IMR-90 (cell line): ENCODE results near the gene NDUFA3. TPM values are rescaled to one million over a fixed set of nuclear protein-coding genes. Genes with fewer than 3 reads are reported as not detected.

Experiments used
- ATAC-seq: fragments of 200-7000 bp; cut with Tn5 transposase; 2 replicates; pipeline ENCODE4 v1.9.1; 2020; ENCODE audit warnings: low read depth, mild to moderate bottlenecking, moderate library complexity
- BruUV-seq: library from RNA; stranded (reverse); fragments of 400-500 nt; replicated peaks from 2 replicates; lab custom pipeline; 2021; lab: Mats Ljungman, UMichigan
- CTCF ChIA-PET: fragments of 300-600 bp; formaldehyde crosslinking; extraction: SDS; loops from one replicate; lab custom pipeline; 2021; ENCODE audit warnings: antibody characterized with exemption; lab: Yijun Ruan, JAX
- POLR2A ChIA-PET: fragments of 300-600 bp; sonication (Branson Sonifier 250); formaldehyde crosslinking; loops from one replicate; lab custom pipeline; 2022; ENCODE audit warnings: antibody characterized with exemption; ENCODE audit not compliant: unreplicated experiment; lab: Charles Lee
- DNase-seq: peaks from one replicate; pipeline ENCODE4 v3.0.0; 2013
- H2AFZ ChIP-seq: replicated peaks from 2 replicates; pipeline ENCODE3; 2013; ENCODE audit warnings: low read length, mild to moderate bottlenecking; ENCODE audit not compliant: poor library complexity
- H2AK5ac ChIP-seq: 2 replicates; pipeline ENCODE4 v1.6.1; 2013; ENCODE audit warnings: low read depth, low read length, inconsistent platforms
- H2AK9ac ChIP-seq: replicated peaks from 2 replicates; pipeline ENCODE3; 2013; ENCODE audit warnings: mild to moderate bottlenecking, low read depth, low read length, moderate library complexity; ENCODE audit not compliant: poor library complexity
- H2BK120ac ChIP-seq: 2 replicates; pipeline ENCODE4 v1.6.1; 2013; ENCODE audit warnings: low read depth, low read length, inconsistent platforms
- H2BK15ac ChIP-seq: 3 replicates; pipeline ENCODE4 v1.6.1; 2013; ENCODE audit warnings: low read depth, low read length, inconsistent platforms
- H2BK20ac ChIP-seq: 2 replicates; pipeline ENCODE4 v1.6.1; 2013; ENCODE audit warnings: low read depth, mild to moderate bottlenecking, inconsistent platforms, low read length, moderate library complexity
- H2BK5ac ChIP-seq: 2 replicates; pipeline ENCODE4 v1.6.1; 2013; ENCODE audit warnings: mild to moderate bottlenecking, low read depth, low read length, inconsistent platforms; ENCODE audit not compliant: poor library complexity, severe bottlenecking
- H3K14ac ChIP-seq: replicated peaks from 2 replicates; pipeline ENCODE4 v1.6.1; 2013; ENCODE audit warnings: low read depth, low read length, inconsistent platforms
- H3K18ac ChIP-seq: 2 replicates; pipeline ENCODE4 v1.6.1; 2013; ENCODE audit warnings: low read depth, low read length, control low read depth
- H3K23ac ChIP-seq: 2 replicates; pipeline ENCODE4 v1.6.1; 2013; ENCODE audit warnings: low read depth, low read length, inconsistent platforms
- H3K27ac ChIP-seq: 2 replicates; pipeline ENCODE4 v1.5.1; 2013; ENCODE audit warnings: mild to moderate bottlenecking, control low read depth, low read length; ENCODE audit not compliant: insufficient read depth
- H3K27me3 ChIP-seq: 2 replicates; pipeline ENCODE4 v1.6.1; 2013; ENCODE audit warnings: low read length; ENCODE audit not compliant: control insufficient read depth, insufficient read depth
- H3K36me3 ChIP-seq: 2 replicates; pipeline ENCODE4 v1.6.1; 2013; ENCODE audit warnings: low read length, mixed read lengths; ENCODE audit not compliant: control insufficient read depth, insufficient read depth
- H3K4ac ChIP-seq: 2 replicates; pipeline ENCODE4 v1.6.1; 2013; ENCODE audit warnings: low read depth, low read length, inconsistent platforms
- H3K4me1 ChIP-seq: 2 replicates; pipeline ENCODE4 v1.6.1; 2013; ENCODE audit warnings: low read length, mixed read lengths; ENCODE audit not compliant: control insufficient read depth, insufficient read depth
- H3K4me2 ChIP-seq: 2 replicates; pipeline ENCODE4 v1.6.1; 2013; ENCODE audit warnings: low read depth, mild to moderate bottlenecking, control low read depth, low read length, moderate library complexity
- H3K4me3 ChIP-seq: 2 replicates; pipeline ENCODE4 v1.5.1; 2013; ENCODE audit warnings: low read depth, mild to moderate bottlenecking, control low read depth, low read length, moderate library complexity; ENCODE audit not compliant: insufficient read depth
- H3K56ac ChIP-seq: 2 replicates; pipeline ENCODE4 v1.6.1; 2013; ENCODE audit warnings: low read length, inconsistent platforms; ENCODE audit not compliant: insufficient read depth; ENCODE audit errors: extremely low read depth
- H3K79me1 ChIP-seq, 2 experiments: 2 replicates each; pipeline ENCODE4 v1.6.1; 2013; ENCODE audit warnings: low read length in 2 of 2, inconsistent platforms in 1 of 2, low read depth in 1 of 2
- H3K9ac ChIP-seq: 2 replicates; pipeline ENCODE4 v1.6.1; 2013; ENCODE audit warnings: low read depth, low read length, control low read depth
- H3K9me1 ChIP-seq: 2 replicates; pipeline ENCODE4 v1.6.1; 2013; ENCODE audit warnings: low read length, inconsistent platforms; ENCODE audit not compliant: insufficient read depth
- H3K9me3 ChIP-seq: 2 replicates; pipeline ENCODE4 v1.6.1; 2013; ENCODE audit warnings: low read length; ENCODE audit not compliant: control insufficient read depth, insufficient read depth
- H4K20me1 ChIP-seq: 2 replicates; pipeline ENCODE4 v1.6.1; 2013; ENCODE audit warnings: low read length, inconsistent platforms; ENCODE audit not compliant: insufficient read depth
- H4K5ac ChIP-seq: 2 replicates; pipeline ENCODE4 v1.6.1; 2013; ENCODE audit warnings: mild to moderate bottlenecking, low read depth, low read length, control low read depth
- H4K8ac ChIP-seq, 2 experiments: 2 replicates each; pipeline ENCODE4 v1.6.1; 2013; ENCODE audit warnings: low read depth in 2 of 2, low read length in 2 of 2, control low read depth in 1 of 2, inconsistent platforms in 1 of 2
- H4K91ac ChIP-seq: 2 replicates; pipeline ENCODE4 v1.6.1; 2013; ENCODE audit warnings: low read depth, low read length, inconsistent platforms; ENCODE audit not compliant: insufficient read depth
- BHLHE40 ChIP-seq: fragments of 150-350 bp; IDR thresholded peaks from 2 replicates; pipeline ENCODE4 v1.6.1; 2016; ENCODE audit warnings: mild to moderate bottlenecking, low read depth, low read length
- CEBPB ChIP-seq: IDR thresholded peaks from 2 replicates; pipeline ENCODE4 v1.6.1; 2012; ENCODE audit warnings: low read depth, low read length, improper control_type of control experiment
- MAFK ChIP-seq: IDR thresholded peaks from 2 replicates; pipeline ENCODE4 v1.6.1; 2012; ENCODE audit warnings: low read depth, low read length, improper control_type of control experiment
- MAZ ChIP-seq: IDR thresholded peaks from 2 replicates; pipeline ENCODE4 v1.6.1; 2012; ENCODE audit warnings: low read depth, mild to moderate bottlenecking, low read length, improper control_type of control experiment, moderate library complexity, borderline replicate concordance
- MXI1 ChIP-seq: IDR thresholded peaks from 2 replicates; pipeline ENCODE4 v1.6.1; 2012; ENCODE audit warnings: low read depth, mild to moderate bottlenecking, low read length, moderate library complexity, borderline replicate concordance
- NFE2L2 ChIP-seq: fragments of 150-350 bp; IDR thresholded peaks from 2 replicates; pipeline ENCODE4 v1.6.1; 2016; ENCODE audit warnings: low read depth, mild to moderate bottlenecking, low read length
- RAD21 ChIP-seq: IDR thresholded peaks from 2 replicates; pipeline ENCODE4 v1.6.1; 2012; ENCODE audit warnings: low read length, improper control_type of control experiment
- RCOR1 ChIP-seq: IDR thresholded peaks from 2 replicates; pipeline ENCODE4 v1.6.1; 2012; ENCODE audit warnings: mild to moderate bottlenecking, low read length, improper control_type of control experiment; ENCODE audit not compliant: insufficient replicate concordance
- RFX5 ChIP-seq: IDR thresholded peaks from 2 replicates; pipeline ENCODE4 v1.8.0; 2012; ENCODE audit warnings: low read depth, mild to moderate bottlenecking, low read length, moderate library complexity
- SMC3 ChIP-seq: fragments of 150-350 bp; IDR thresholded peaks from 2 replicates; pipeline ENCODE4 v1.6.1; 2016; ENCODE audit warnings: low read depth, mild to moderate bottlenecking, antibody characterized with exemption, low read length, moderate library complexity
- WGBS, 2 experiments: methylation state at CpG; one replicate each; pipeline versions ENCODE4 v1.1.5 to v1.1.7; 2013; ENCODE audit warnings: missing lambda C conversion rate in 2 of 2; ENCODE audit not compliant: insufficient read length in 1 of 2; ENCODE audit errors: extremely low coverage in 2 of 2; 5-methylcytosine and 5-hydroxymethylcytosine counted together
- dilution Hi-C: fragments of 300-500 bp; cut with HindIII; formaldehyde crosslinking; loops from one replicate; pipeline ENCODE4 v1.14.3; 2018; ENCODE audit warnings: low sequenced_read_pairs; ENCODE audit not compliant: unreplicated experiment
- in situ Hi-C: fragments of 300-500 bp; cut with MboI; formaldehyde crosslinking; loops from 3 replicates; pipeline ENCODE4 v1.14.3; 2019; ENCODE audit warnings: low sequenced_read_pairs, inconsistent platforms, mixed read lengths
- intact Hi-C: fragments of 100-400 bp; cut with micrococcal nuclease; formaldehyde crosslinking; loops from 2 replicates; pipeline ENCODE4 v1.10.0; 2022
- polyA plus RNA-seq, 3 experiments: library from polyadenylated mRNA; depleted of rRNA; stranded (reverse); fragments of >200 nt; gene quantifications; 2 replicates each; pipeline ENCODE4 v1.2.3, GENCODE V29; 2012; ENCODE audit warnings: low replicate concordance in 1 of 3
- total RNA-seq: library from RNA; depleted of rRNA; stranded (reverse); fragments of >200 nt; gene quantifications from 2 replicates; pipeline ENCODE4 v1.2.3, GENCODE V29; 2012
- TF ChIP-seq, protein P1 (sequence below): conservative IDR thresholded peaks from 2 replicates; pipeline ENCODE4 v1.5.1; 2012; ENCODE audit warnings: mild to moderate bottlenecking, low read depth, low read length, improper control_type of control experiment

Gene NDUFA3
- total and polyA plus RNA-seq, 2 of the 4 experiments (the other 2 are of a cell fraction): 7.9 to 85.0 TPM

DNA sequence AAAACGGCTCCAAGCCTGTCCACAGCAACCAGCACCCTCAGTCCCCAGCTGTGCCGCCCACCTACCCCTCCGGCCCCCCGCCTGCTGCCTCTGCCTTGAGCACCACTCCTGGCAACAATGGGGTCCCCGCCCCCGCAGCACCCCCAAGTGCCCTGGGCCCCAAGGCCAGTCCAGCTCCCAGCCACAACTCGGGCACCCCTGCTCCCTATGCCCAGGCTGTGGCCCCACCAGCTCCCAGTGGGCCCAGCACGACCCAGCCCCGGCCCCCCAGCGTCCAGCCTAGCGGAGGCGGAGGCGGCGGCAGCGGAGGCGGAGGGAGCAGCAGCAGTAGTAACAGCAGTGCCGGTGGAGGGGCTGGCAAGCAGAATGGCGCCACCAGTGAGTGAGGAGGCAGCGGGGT lies 45.5 kb downstream of the NDUFA3 start:
- BruUV-seq: no TSS peak
- H3K9ac ChIP-seq: no peak overlapping the region
- no peak for DNase-seq
- H3K36me3 ChIP-seq: peaks cover 88% of the 10 kb centered on the region
- no peak overlapping the region for H3K23ac ChIP-seq
- no peak for ATAC-seq
- H3K79me1 ChIP-seq: peaks cover 16 to 21% of the 10 kb centered on the region in 2 experiments
- H3K4me1 ChIP-seq: no peaks in the 10 kb centered on the region
- H3K4me3 ChIP-seq: no peak overlapping the region
- H2AK9ac ChIP-seq: no peak overlapping the region
- H3K4ac ChIP-seq: no peak overlapping the region
- no peak overlapping the region for H2BK15ac ChIP-seq
- no peak overlapping the region for H4K91ac ChIP-seq
- in situ Hi-C loops: loop anchor here (25.0 kb wide), 1 partner anchor 1514 kb away; the partner anchor contains the start of gene U2AF2
- CTCF ChIA-PET: no interaction called here
- no peak overlapping the region for H3K14ac ChIP-seq
- intact Hi-C loops: no loop called here
- H3K9me3 ChIP-seq: no peaks in the 10 kb centered on the region
- H3K27me3 ChIP-seq: no peaks in the 10 kb centered on the region
- H2BK5ac ChIP-seq: no peak overlapping the region
- H3K56ac ChIP-seq: no peak overlapping the region
- no peak overlapping the region for H2BK120ac ChIP-seq
- H4K5ac ChIP-seq: no peak overlapping the region
- dilution Hi-C loops: no loop called here
- H3K27ac ChIP-seq: no peak overlapping the region
- POLR2A ChIA-PET: no interaction called here
- TF ChIP-seq RFX5 (no peak), BHLHE40 (no peak), CEBPB (no peak), NFE2L2 (no peak), MXI1 (no peak), MAFK (no peak), RCOR1 (no peak), MAZ (no peak), RAD21 (no peak), SMC3 (no peak)
- TF ChIP-seq, protein P1, sequence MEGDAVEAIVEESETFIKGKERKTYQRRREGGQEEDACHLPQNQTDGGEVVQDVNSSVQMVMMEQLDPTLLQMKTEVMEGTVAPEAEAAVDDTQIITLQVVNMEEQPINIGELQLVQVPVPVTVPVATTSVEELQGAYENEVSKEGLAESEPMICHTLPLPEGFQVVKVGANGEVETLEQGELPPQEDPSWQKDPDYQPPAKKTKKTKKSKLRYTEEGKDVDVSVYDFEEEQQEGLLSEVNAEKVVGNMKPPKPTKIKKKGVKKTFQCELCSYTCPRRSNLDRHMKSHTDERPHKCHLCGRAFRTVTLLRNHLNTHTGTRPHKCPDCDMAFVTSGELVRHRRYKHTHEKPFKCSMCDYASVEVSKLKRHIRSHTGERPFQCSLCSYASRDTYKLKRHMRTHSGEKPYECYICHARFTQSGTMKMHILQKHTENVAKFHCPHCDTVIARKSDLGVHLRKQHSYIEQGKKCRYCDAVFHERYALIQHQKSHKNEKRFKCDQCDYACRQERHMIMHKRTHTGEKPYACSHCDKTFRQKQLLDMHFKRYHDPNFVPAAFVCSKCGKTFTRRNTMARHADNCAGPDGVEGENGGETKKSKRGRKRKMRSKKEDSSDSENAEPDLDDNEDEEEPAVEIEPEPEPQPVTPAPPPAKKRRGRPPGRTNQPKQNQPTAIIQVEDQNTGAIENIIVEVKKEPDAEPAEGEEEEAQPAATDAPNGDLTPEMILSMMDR: no peak
- H4K8ac ChIP-seq: no peak overlapping the region
- H3K4me2 ChIP-seq: no peak overlapping the region
- H4K20me1 ChIP-seq: peaks cover 12% of the 10 kb centered on the region
- no peak overlapping the region for H3K18ac ChIP-seq
- no peak overlapping the region for H2AFZ ChIP-seq
- 70% methylated on average over 2 of the region's 19 CpGs; no CpG with 5 or more reads in 1 of the 2 experiments for WGBS, 2 experiments
- H2BK20ac ChIP-seq: no peak overlapping the region
- H2AK5ac ChIP-seq: no peak overlapping the region
- H3K9me1 ChIP-seq: no peaks in the 10 kb centered on the region
